IMR-90 (cell line): Measurements from ENCODE around the gene C1orf87. TPM values are rescaled to one million over a fixed set of nuclear protein-coding genes. Genes with fewer than 3 reads are reported as not detected.

ENCODE experiments used
- ATAC-seq: fragments of 200-7000 bp; cut with Tn5 transposase; 2 replicates; pipeline ENCODE4 v1.9.1; 2020; ENCODE audit warnings: low read depth, mild to moderate bottlenecking, moderate library complexity
- BruUV-seq: library from RNA; stranded (reverse); fragments of 400-500 nt; replicated peaks from 2 replicates; lab custom pipeline; 2021; lab: Mats Ljungman, UMichigan
- CTCF ChIA-PET: fragments of 300-600 bp; formaldehyde crosslinking; extraction: SDS; loops from one replicate; lab custom pipeline; 2021; ENCODE audit warnings: antibody characterized with exemption; lab: Yijun Ruan, JAX
- POLR2A ChIA-PET: fragments of 300-600 bp; sonication (Branson Sonifier 250); formaldehyde crosslinking; loops from one replicate; lab custom pipeline; 2022; ENCODE audit warnings: antibody characterized with exemption; ENCODE audit not compliant: unreplicated experiment; lab: Charles Lee
- DNase-seq: peaks from one replicate; pipeline ENCODE4 v3.0.0; 2013
- H2AFZ ChIP-seq: replicated peaks from 2 replicates; pipeline ENCODE3; 2013; ENCODE audit warnings: low read length, mild to moderate bottlenecking; ENCODE audit not compliant: poor library complexity
- H2AK5ac ChIP-seq: 2 replicates; pipeline ENCODE4 v1.6.1; 2013; ENCODE audit warnings: low read depth, low read length, inconsistent platforms
- H2AK9ac ChIP-seq: replicated peaks from 2 replicates; pipeline ENCODE3; 2013; ENCODE audit warnings: mild to moderate bottlenecking, low read depth, low read length, moderate library complexity; ENCODE audit not compliant: poor library complexity
- H2BK120ac ChIP-seq: 2 replicates; pipeline ENCODE4 v1.6.1; 2013; ENCODE audit warnings: low read depth, low read length, inconsistent platforms
- H2BK15ac ChIP-seq: 3 replicates; pipeline ENCODE4 v1.6.1; 2013; ENCODE audit warnings: low read depth, low read length, inconsistent platforms
- H2BK20ac ChIP-seq: 2 replicates; pipeline ENCODE4 v1.6.1; 2013; ENCODE audit warnings: low read depth, mild to moderate bottlenecking, inconsistent platforms, low read length, moderate library complexity
- H2BK5ac ChIP-seq: 2 replicates; pipeline ENCODE4 v1.6.1; 2013; ENCODE audit warnings: mild to moderate bottlenecking, low read depth, low read length, inconsistent platforms; ENCODE audit not compliant: poor library complexity, severe bottlenecking
- H3K14ac ChIP-seq: replicated peaks from 2 replicates; pipeline ENCODE4 v1.6.1; 2013; ENCODE audit warnings: low read depth, low read length, inconsistent platforms
- H3K18ac ChIP-seq: 2 replicates; pipeline ENCODE4 v1.6.1; 2013; ENCODE audit warnings: low read depth, low read length, control low read depth
- H3K23ac ChIP-seq: 2 replicates; pipeline ENCODE4 v1.6.1; 2013; ENCODE audit warnings: low read depth, low read length, inconsistent platforms
- H3K27ac ChIP-seq: 2 replicates; pipeline ENCODE4 v1.5.1; 2013; ENCODE audit warnings: mild to moderate bottlenecking, control low read depth, low read length; ENCODE audit not compliant: insufficient read depth
- H3K27me3 ChIP-seq: 2 replicates; pipeline ENCODE4 v1.6.1; 2013; ENCODE audit warnings: low read length; ENCODE audit not compliant: control insufficient read depth, insufficient read depth
- H3K36me3 ChIP-seq: 2 replicates; pipeline ENCODE4 v1.6.1; 2013; ENCODE audit warnings: low read length, mixed read lengths; ENCODE audit not compliant: control insufficient read depth, insufficient read depth
- H3K4ac ChIP-seq: 2 replicates; pipeline ENCODE4 v1.6.1; 2013; ENCODE audit warnings: low read depth, low read length, inconsistent platforms
- H3K4me1 ChIP-seq: 2 replicates; pipeline ENCODE4 v1.6.1; 2013; ENCODE audit warnings: low read length, mixed read lengths; ENCODE audit not compliant: control insufficient read depth, insufficient read depth
- H3K4me2 ChIP-seq: 2 replicates; pipeline ENCODE4 v1.6.1; 2013; ENCODE audit warnings: low read depth, mild to moderate bottlenecking, control low read depth, low read length, moderate library complexity
- H3K4me3 ChIP-seq: 2 replicates; pipeline ENCODE4 v1.5.1; 2013; ENCODE audit warnings: low read depth, mild to moderate bottlenecking, control low read depth, low read length, moderate library complexity; ENCODE audit not compliant: insufficient read depth
- H3K56ac ChIP-seq: 2 replicates; pipeline ENCODE4 v1.6.1; 2013; ENCODE audit warnings: low read length, inconsistent platforms; ENCODE audit not compliant: insufficient read depth; ENCODE audit errors: extremely low read depth
- H3K79me1 ChIP-seq, 2 experiments: 2 replicates each; pipeline ENCODE4 v1.6.1; 2013; ENCODE audit warnings: low read length in 2 of 2, inconsistent platforms in 1 of 2, low read depth in 1 of 2
- H3K9ac ChIP-seq: 2 replicates; pipeline ENCODE4 v1.6.1; 2013; ENCODE audit warnings: low read depth, low read length, control low read depth
- H3K9me1 ChIP-seq: 2 replicates; pipeline ENCODE4 v1.6.1; 2013; ENCODE audit warnings: low read length, inconsistent platforms; ENCODE audit not compliant: insufficient read depth
- H3K9me3 ChIP-seq: 2 replicates; pipeline ENCODE4 v1.6.1; 2013; ENCODE audit warnings: low read length; ENCODE audit not compliant: control insufficient read depth, insufficient read depth
- H4K20me1 ChIP-seq: 2 replicates; pipeline ENCODE4 v1.6.1; 2013; ENCODE audit warnings: low read length, inconsistent platforms; ENCODE audit not compliant: insufficient read depth
- H4K5ac ChIP-seq: 2 replicates; pipeline ENCODE4 v1.6.1; 2013; ENCODE audit warnings: mild to moderate bottlenecking, low read depth, low read length, control low read depth
- H4K8ac ChIP-seq, 2 experiments: 2 replicates each; pipeline ENCODE4 v1.6.1; 2013; ENCODE audit warnings: low read depth in 2 of 2, low read length in 2 of 2, control low read depth in 1 of 2, inconsistent platforms in 1 of 2
- H4K91ac ChIP-seq: 2 replicates; pipeline ENCODE4 v1.6.1; 2013; ENCODE audit warnings: low read depth, low read length, inconsistent platforms; ENCODE audit not compliant: insufficient read depth
- MAFK ChIP-seq: IDR thresholded peaks from 2 replicates; pipeline ENCODE4 v1.6.1; 2012; ENCODE audit warnings: low read depth, low read length, improper control_type of control experiment
- WGBS, 2 experiments: methylation state at CpG; one replicate each; pipeline versions ENCODE4 v1.1.5 to v1.1.7; 2013; ENCODE audit warnings: missing lambda C conversion rate in 2 of 2; ENCODE audit not compliant: insufficient read length in 1 of 2; ENCODE audit errors: extremely low coverage in 2 of 2; 5-methylcytosine and 5-hydroxymethylcytosine counted together
- dilution Hi-C: fragments of 300-500 bp; cut with HindIII; formaldehyde crosslinking; loops from one replicate; pipeline ENCODE4 v1.14.3; 2018; ENCODE audit warnings: low sequenced_read_pairs; ENCODE audit not compliant: unreplicated experiment
- in situ Hi-C: fragments of 300-500 bp; cut with MboI; formaldehyde crosslinking; loops from 3 replicates; pipeline ENCODE4 v1.14.3; 2019; ENCODE audit warnings: low sequenced_read_pairs, inconsistent platforms, mixed read lengths
- intact Hi-C: fragments of 100-400 bp; cut with micrococcal nuclease; formaldehyde crosslinking; loops from 2 replicates; pipeline ENCODE4 v1.10.0; 2022
- polyA plus RNA-seq, 3 experiments: library from polyadenylated mRNA; depleted of rRNA; stranded (reverse); fragments of >200 nt; gene quantifications; 2 replicates each; pipeline ENCODE4 v1.2.3, GENCODE V29; 2012; ENCODE audit warnings: low replicate concordance in 1 of 3
- total RNA-seq: library from RNA; depleted of rRNA; stranded (reverse); fragments of >200 nt; gene quantifications from 2 replicates; pipeline ENCODE4 v1.2.3, GENCODE V29; 2012

Gene C1orf87
- total and polyA plus RNA-seq, 2 of the 4 experiments (the other 2 are of a cell fraction) = not detected

GRCh38 chr1:59999746-60000145 is 73.8 kb downstream of the C1orf87 start:
- Histone ChIP-seq H2BK5ac (no peak overlapping the region), H2BK120ac (no peak overlapping the region), H2AK5ac (no peak overlapping the region), H3K79me1 (no peaks in the 10 kb centered on the region), H3K4me3 (no peak overlapping the region), H3K18ac (no peak overlapping the region), H3K23ac (no peak overlapping the region), H3K27ac (no peak overlapping the region), H3K4ac (no peak overlapping the region), H2BK15ac (no peak overlapping the region), H3K4me2 (no peak overlapping the region), H4K5ac (no peak overlapping the region), H3K56ac (no peak overlapping the region), H2AK9ac (no peak overlapping the region), H2BK20ac (no peak overlapping the region), H3K36me3 (no peaks in the 10 kb centered on the region), H3K9me3 (no peaks in the 10 kb centered on the region), H4K20me1 (no peaks in the 10 kb centered on the region), H3K27me3 (no peaks in the 10 kb centered on the region), H3K9me1 (no peaks in the 10 kb centered on the region), H2AFZ (no peak overlapping the region), H3K14ac (no peak overlapping the region), H4K91ac (no peak overlapping the region), H3K4me1 (no peaks in the 10 kb centered on the region), H4K8ac (no peak overlapping the region), H3K9ac (no peak overlapping the region)
- no peak for TF ChIP-seq MAFK
- intact Hi-C loops (no loop called here), in situ Hi-C loops (loop anchor here (25.0 kb wide), 1 partner anchor 1038 kb away; no protein-coding TSS in a partner anchor), dilution Hi-C loops (no loop called here)
- BruUV-seq = no TSS peak
- DNase-seq (no peak), ATAC-seq (no peak)
- ChIA-PET POLR2A (no interaction called here), CTCF (no interaction called here)
- WGBS, 2 experiments = no CpG with 5 or more reads among the region's 2 CpGs
